Muscle of back (tissue), 11 donors: Measurements from ENCODE around the gene ZFPM1. TPM values are rescaled to one million over a fixed set of nuclear protein-coding genes. Genes with fewer than 3 reads are reported as not detected.

Experiments
- DNase-seq, 3 donors: peaks; one replicate each; pipeline versions ENCODE4 v3.0.0 to v3.0.0-alpha.2; 2013
- polyA plus RNA-seq, 10 donors: library from polyadenylated mRNA; unstranded; fragments of 120-200 nt; gene quantifications; one replicate each; pipeline ENCODE4 v1.2.1, GENCODE V29; 2013; ENCODE audit not compliant: insufficient read length in 10 of 10

Gene ZFPM1
- polyA plus RNA-seq, 10 donors: 1.1 to 2.7 (median 1.3) TPM

GRCh38 chr16:88433632-88434352 is 19.3 kb upstream of the ZFPM1 start:
- DNase-seq: no peak

- DNase-seq: no peak
These were observed 18.8 kb upstream of the ZFPM1 start for GRCh38 chr16:88434353-88434690.

- DNase-seq: no peak
These were observed 18.3 kb upstream of the ZFPM1 start for GRCh38 chr16:88434746-88435145.

- DNase-seq: no peak
These were observed 17.4 kb upstream of the ZFPM1 start for GRCh38 chr16:88435437-88436355.

- no peak for DNase-seq
These were observed 16.3 kb upstream of the ZFPM1 start for GRCh38 chr16:88436796-88437195.

- peak in 1 of 3 donors; percentile 64 for DNase-seq
These were observed 15.6 kb upstream of the ZFPM1 start for GRCh38 chr16:88437367-88437964.

GRCh38 chr16:88438084-88438870 is 14.8 kb upstream of the ZFPM1 start:
- DNase-seq: no peak

GRCh38 chr16:88439016-88439415 is 14.1 kb upstream of the ZFPM1 start:
- no peak for DNase-seq

- no peak for DNase-seq
These were observed 13.4 kb upstream of the ZFPM1 start for GRCh38 chr16:88439706-88440105.

GRCh38 chr16:88440111-88440510 is 13.0 kb upstream of the ZFPM1 start:
- no peak for DNase-seq

- DNase-seq: no peak
These were observed 12.2 kb upstream of the ZFPM1 start for GRCh38 chr16:88440686-88441405.

- DNase-seq: no peak
These were observed 11.6 kb upstream of the ZFPM1 start for GRCh38 chr16:88441460-88441859.

- no peak for DNase-seq
These were observed 10.7 kb upstream of the ZFPM1 start for GRCh38 chr16:88442383-88442726.

GRCh38 chr16:88442727-88443576 is 10.1 kb upstream of the ZFPM1 start:
- peak; percentile 41 to 80 (median 65) for DNase-seq

GRCh38 chr16:88444826-88445582 is 8.1 kb upstream of the ZFPM1 start:
- DNase-seq: no peak

- DNase-seq: no peak
These were observed 7.5 kb upstream of the ZFPM1 start for GRCh38 chr16:88445583-88445960.

- DNase-seq: no peak
These were observed 7.0 kb upstream of the ZFPM1 start for GRCh38 chr16:88446061-88446460.

- DNase-seq: no peak
These were observed 6.3 kb upstream of the ZFPM1 start for GRCh38 chr16:88446736-88447135.

- no peak for DNase-seq
These were observed 5.2 kb upstream of the ZFPM1 start for GRCh38 chr16:88447881-88448280.
